GM19099 (cell line): ENCODE measurements around the gene ADIPOQ.

Experiments used
- POLR2A ChIP-seq: IDR thresholded peaks from 3 replicates; pipeline ENCODE4 v1.6.1; 2011; ENCODE audit warnings: low read depth; ENCODE audit not compliant: insufficient read length; ENCODE audit errors: extremely low read depth

ADIPOQ gene

GRCh38 chr3:186886202-186886981 is 43.9 kb downstream of the ADIPOQ start:
- TF ChIP-seq POLR2A, result no peak

- TF ChIP-seq POLR2A, result no peak
These were observed 46.1 kb downstream of the ADIPOQ start for GRCh38 chr3:186888569-186888968.

DNA sequence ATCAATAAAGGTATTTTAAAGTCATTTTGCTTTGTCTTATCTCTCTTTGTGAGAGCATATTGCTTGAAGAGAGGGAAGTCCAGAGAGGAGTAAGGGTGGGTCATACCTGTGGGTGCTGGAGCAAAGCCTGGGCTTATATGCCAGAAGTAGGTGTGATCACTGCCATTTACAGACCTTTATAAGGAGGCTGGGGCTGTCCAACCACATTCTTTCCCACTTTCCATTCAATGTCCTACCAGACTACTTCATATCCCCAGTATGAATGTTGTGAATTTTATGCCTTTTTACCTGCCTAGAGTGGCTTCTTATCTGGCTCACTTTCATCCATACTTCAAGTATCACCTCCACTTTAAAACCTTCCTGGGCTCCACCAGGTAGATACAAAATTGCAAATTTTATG is 48.4 kb downstream of the ADIPOQ start:
- no peak for TF ChIP-seq POLR2A

DNA sequence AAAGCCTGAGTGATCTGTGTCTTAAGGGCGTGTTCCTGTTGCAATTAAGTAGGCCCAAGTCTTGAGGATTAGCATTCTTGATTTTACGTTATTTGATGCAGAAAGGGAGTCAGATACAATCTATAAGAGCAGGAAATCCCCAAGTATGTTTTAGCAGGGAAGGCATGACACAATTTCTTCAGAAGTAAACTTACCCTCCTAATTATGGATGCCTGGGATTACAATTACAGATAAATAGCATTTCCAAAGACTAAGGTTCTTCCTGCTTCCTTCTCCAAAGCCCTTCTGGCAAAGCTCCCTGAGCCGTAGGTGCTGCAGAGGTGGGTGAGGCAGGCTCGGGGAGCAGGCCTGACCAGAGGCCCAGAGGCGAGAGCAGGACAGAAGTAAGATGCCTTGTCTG is 52.9 kb downstream of the ADIPOQ start:
- no peak for TF ChIP-seq POLR2A

- TF ChIP-seq POLR2A, result no peak
These were observed 53.5 kb downstream of the ADIPOQ start for GRCh38 chr3:186896006-186896405.

DNA sequence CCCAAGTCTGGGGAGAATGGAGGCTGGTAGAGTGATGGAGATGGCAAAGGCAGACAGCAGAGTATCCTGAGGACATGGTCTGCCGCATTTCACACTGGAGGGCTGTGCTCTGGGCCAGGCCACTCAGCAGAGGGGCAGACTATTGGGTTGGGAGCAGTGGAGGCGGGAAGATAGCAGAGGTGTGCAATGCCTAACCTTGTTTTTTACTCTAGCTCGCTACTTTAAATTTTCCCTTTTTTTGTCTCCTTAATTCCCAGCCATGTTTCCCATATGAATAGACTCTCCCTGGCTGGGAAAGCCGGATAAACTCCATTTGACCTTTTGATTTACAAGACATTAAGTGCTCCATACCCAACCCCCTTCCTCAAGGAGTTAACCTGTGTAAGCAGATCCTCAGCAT is 54.4 kb downstream of the ADIPOQ start:
- no peak for TF ChIP-seq POLR2A

GRCh38 chr3:186901135-186901734 is 58.7 kb downstream of the ADIPOQ start:
- TF ChIP-seq POLR2A, result no peak

- TF ChIP-seq POLR2A, result no peak
These were observed 59.6 kb downstream of the ADIPOQ start for GRCh38 chr3:186902154-186902553.

- no peak for TF ChIP-seq POLR2A
These were observed 60.2 kb downstream of the ADIPOQ start for GRCh38 chr3:186902713-186903112.
